Measurements from ENCODE around the gene TP53I3. TPM values are rescaled to one million over a fixed set of nuclear protein-coding genes. Genes with fewer than 3 reads are reported as not detected.
"Not testable (repeated sequence)": the region's sequence is repeated elsewhere in the genome, so short reads cannot be mapped to it uniquely, and the experiment has no call there.

Gene TP53I3
- total RNA-seq (2014; rRNA removed) = 101 and 119 TPM in 2 replicates
- polyA plus RNA-seq (2012) = 113 TPM

- DNase-seq (ENCODE audit: low read depth) = peak; percentile 90
These were observed at the start of gene TP53I3 for GRCh38 chr2:24084386-24085199. Gene TP53I3 (minus strand): TSS chr2:24084834. CDS start chr2:24084326, 508 bp downstream.

- no peak for DNase-seq (ENCODE audit: low read depth)
These were observed 47.9 kb upstream of the TP53I3 start for GRCh38 chr2:24132543-24132942.

GRCh38 chr2:24125956-24126355 lies 41.3 kb upstream of the TP53I3 start:
- no peak for DNase-seq (ENCODE audit: low read depth)

- DNase-seq (ENCODE audit: low read depth) = peak; percentile 26
These were observed 39.4 kb upstream of the TP53I3 start for GRCh38 chr2:24123922-24124580.

- peak; percentile 76 for DNase-seq (ENCODE audit: low read depth)
These were observed 38.7 kb upstream of the TP53I3 start, which contains the start of the genes FAM228B and PFN4 for GRCh38 chr2:24123195-24123921. Gene FAM228B (plus strand): TSS chr2:24123469. CDS start chr2:24124362, 893 bp downstream. Gene PFN4 (minus strand): TSS chr2:24123334. CDS start chr2:24122535, 799 bp downstream.

GRCh38 chr2:24122366-24123194 lies 37.9 kb upstream of the TP53I3 start:
- DNase-seq (ENCODE audit: low read depth) = peak; percentile 13

GRCh38 chr2:24121469-24121868 lies 36.8 kb upstream of the TP53I3 start:
- DNase-seq (ENCODE audit: low read depth) = no peak

GRCh38 chr2:24121066-24121465 lies 36.4 kb upstream of the TP53I3 start:
- DNase-seq (ENCODE audit: low read depth) = no peak

GRCh38 chr2:24117902-24118301 lies 33.3 kb upstream of the TP53I3 start:
- DNase-seq (ENCODE audit: low read depth) = no peak

- DNase-seq (ENCODE audit: low read depth) = no peak
These were observed 30.4 kb upstream of the TP53I3 start for GRCh38 chr2:24115057-24115456.

GRCh38 chr2:24111407-24111901 lies 26.8 kb upstream of the TP53I3 start:
- no peak for DNase-seq (ENCODE audit: low read depth)

GRCh38 chr2:24110660-24111303 lies 26.1 kb upstream of the TP53I3 start:
- no peak for DNase-seq (ENCODE audit: low read depth)

GRCh38 chr2:24109431-24109830 lies 24.8 kb upstream of the TP53I3 start:
- DNase-seq (ENCODE audit: low read depth) = not testable (repeated sequence)

- DNase-seq (ENCODE audit: low read depth) = no peak
These were observed 22.7 kb upstream of the TP53I3 start for GRCh38 chr2:24107336-24107735.

- no peak for DNase-seq (ENCODE audit: low read depth)
These were observed 22.2 kb upstream of the TP53I3 start for GRCh38 chr2:24106786-24107185.

GRCh38 chr2:24105816-24106215 lies 21.2 kb upstream of the TP53I3 start:
- peak; percentile 25 for DNase-seq (ENCODE audit: low read depth)

GRCh38 chr2:24104906-24105305 lies 20.3 kb upstream of the TP53I3 start:
- no peak for DNase-seq (ENCODE audit: low read depth)

- no peak for DNase-seq (ENCODE audit: low read depth)
These were observed 19.5 kb upstream of the TP53I3 start for GRCh38 chr2:24104110-24104650.

- DNase-seq (ENCODE audit: low read depth) = no peak
These were observed 18.0 kb upstream of the TP53I3 start for GRCh38 chr2:24102677-24103076.

GRCh38 chr2:24101992-24102391 lies 17.4 kb upstream of the TP53I3 start:
- DNase-seq (ENCODE audit: low read depth) = no peak

Data from LHCN-M2 (cell line).